HG02870 (cell line): Measurements from ENCODE around the gene INSYN1.

ENCODE experiments used
- ATAC-seq: cut with Tn5 transposase; IDR thresholded peaks from one replicate; pipeline ENCODE4 v1.9.1; 2021; ENCODE audit warnings: mild to moderate bottlenecking, moderate library complexity; ENCODE audit not compliant: unreplicated experiment

INSYN1 gene

GRCh38 chr15:73779974-73780373 lies 26.8 kb upstream of the INSYN1 start:
- ATAC-seq = no peak

GRCh38 chr15:73777741-73778140 lies 24.6 kb upstream of the INSYN1 start:
- no peak for ATAC-seq

DNA sequence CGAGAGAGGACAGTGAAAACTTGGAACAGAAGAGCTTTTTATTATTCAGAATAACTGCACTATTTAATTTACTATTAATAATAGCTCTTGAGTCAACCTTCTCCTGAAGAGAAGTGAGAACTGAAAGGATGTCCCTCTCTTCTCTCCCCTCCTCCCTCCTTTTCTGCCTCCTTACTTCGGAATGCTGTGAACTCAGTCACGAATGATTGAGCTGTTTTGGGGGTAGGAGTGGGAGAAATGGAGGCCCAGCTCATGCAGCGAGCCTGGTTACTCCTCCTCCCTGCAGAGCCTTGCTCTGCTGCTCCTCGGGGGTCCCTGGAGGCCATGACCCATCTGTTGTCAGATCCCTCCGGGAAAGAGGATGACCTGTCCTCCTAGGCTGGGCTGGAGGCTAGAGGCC lies 20.3 kb upstream of the INSYN1 start:
- ATAC-seq = no peak

DNA sequence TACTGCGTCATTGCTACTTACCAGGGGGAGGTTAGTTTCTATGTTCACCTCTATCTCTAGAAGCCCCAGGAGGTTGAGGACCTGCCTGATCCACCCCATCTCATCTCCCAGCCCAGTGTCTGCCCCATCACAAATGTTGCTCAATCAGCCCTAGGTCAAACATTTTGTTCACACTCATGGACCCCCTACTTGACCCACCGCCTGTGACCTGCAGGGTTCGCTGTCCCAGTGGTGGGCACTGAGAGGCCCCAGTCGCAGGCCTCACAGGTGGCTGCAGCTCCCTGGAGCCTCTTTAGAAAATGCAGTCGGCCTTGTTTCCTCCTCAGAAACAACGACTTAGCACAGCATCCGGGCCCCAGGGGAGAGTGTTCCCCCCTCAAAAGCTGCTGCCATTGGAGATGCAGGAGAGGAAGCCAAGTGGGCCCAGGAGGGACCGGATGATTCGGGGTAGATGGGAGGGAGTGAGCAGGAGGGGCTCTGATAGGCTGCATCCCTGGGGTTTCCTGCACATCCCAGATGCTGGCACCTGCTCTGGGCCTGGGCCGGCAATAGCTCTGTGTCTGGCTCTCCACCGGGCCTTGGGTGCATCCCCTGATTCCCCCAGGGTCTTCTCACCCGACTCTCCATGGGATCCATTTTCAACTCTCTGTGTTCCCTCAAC lies 18.4 kb upstream of the INSYN1 start:
- ATAC-seq = no peak

- no peak for ATAC-seq
These were observed 16.9 kb upstream of the INSYN1 start for GRCh38 chr15:73770050-73770449.

GRCh38 chr15:73767806-73768501 lies 14.8 kb upstream of the INSYN1 start:
- no peak for ATAC-seq

GRCh38 chr15:73766598-73766997 lies 13.4 kb upstream of the INSYN1 start:
- no peak for ATAC-seq

- no peak for ATAC-seq
These were observed 12.6 kb upstream of the INSYN1 start for GRCh38 chr15:73765778-73766177.

GRCh38 chr15:73763931-73764330 lies 10.8 kb upstream of the INSYN1 start:
- ATAC-seq = no peak

GRCh38 chr15:73760330-73761329 lies 7.5 kb upstream of the INSYN1 start:
- no peak for ATAC-seq

GRCh38 chr15:73758461-73758860 lies 5.3 kb upstream of the INSYN1 start:
- no peak for ATAC-seq

GRCh38 chr15:73757571-73757970 lies 4.4 kb upstream of the INSYN1 start:
- no peak for ATAC-seq

GRCh38 chr15:73756947-73757513 lies 3.9 kb upstream of the INSYN1 start:
- no peak for ATAC-seq

DNA sequence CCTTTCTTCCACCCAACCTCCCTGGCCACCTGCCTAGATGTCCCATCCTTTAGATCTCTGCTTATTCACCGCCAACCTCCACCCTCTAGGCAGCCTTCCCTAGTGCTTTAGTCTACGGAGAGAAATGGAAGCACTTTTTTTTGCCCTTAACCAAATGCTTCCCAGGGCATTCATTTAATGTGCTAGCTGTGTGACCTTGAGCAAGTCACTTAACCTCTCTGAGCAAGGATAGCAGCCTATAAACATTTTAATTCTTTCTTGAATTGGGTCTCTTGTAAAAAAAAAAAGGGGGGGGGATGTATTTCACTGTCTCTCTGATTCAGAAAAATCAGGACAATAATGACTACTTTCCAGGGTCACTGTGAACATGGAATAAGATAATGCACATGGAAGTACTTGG lies 3.2 kb upstream of the INSYN1 start:
- ATAC-seq = no peak

DNA sequence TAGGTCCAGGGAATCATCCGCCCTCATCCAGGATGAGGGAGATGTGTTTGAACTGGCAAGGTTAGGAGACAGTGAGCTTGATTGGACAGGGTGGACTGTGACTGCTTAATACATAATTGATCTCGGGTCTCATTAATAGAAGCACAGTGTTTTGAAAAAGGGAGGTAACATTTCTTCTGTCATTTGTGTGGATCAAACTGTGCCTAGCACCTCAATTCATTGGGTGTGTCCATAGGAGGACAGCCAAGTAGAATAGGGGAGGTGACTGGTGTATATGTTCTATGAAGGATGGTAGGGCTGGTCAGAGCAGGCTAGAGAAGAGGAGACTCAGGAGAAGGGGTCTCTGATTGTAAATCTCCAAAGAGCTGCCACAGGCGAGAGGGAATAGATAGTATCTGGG lies 2.8 kb upstream of the INSYN1 start:
- ATAC-seq = no peak

DNA sequence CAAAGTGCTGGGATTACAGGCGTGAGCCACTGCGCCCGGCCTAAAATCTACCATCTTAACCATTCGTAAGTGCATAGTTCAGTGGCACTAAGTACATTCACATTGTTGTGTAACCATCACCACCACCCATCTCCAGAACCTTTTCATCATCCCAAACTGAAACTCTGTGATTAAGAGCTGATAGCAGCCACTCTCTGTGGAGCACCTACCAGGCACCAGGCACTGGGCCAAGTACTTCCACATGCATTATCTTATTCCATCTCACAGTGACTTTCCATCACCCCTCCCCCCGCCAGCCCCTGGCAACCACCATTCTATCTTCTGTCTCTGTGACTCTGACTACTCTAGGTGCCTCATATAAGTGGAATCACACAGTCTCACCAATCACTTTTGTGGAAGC lies 2.3 kb upstream of the INSYN1 start:
- ATAC-seq = no peak

DNA sequence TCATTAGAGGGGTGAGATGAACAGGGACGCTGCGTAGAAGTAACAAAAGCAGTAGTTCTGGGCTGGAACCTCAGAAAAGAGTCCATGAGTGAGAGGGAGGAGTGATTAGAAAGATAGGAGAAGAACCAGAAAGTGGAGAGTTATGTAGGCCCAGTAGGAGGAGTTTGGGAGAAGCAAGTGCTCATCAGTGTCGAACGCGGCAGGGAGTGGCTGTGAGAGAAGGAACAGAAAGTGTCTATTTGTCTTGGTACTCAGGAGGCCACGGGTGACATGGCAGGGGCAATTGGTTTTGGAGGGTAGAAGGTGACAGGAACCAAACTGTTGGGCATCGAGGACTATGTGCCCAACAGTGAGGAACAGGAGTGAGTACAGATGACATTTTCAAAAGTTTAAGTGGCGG lies 1.3 kb upstream of the INSYN1 start:
- ATAC-seq = no peak

GRCh38 chr15:73752806-73753193 lies 351 bp downstream of the INSYN1 start:
- no peak for ATAC-seq

DNA sequence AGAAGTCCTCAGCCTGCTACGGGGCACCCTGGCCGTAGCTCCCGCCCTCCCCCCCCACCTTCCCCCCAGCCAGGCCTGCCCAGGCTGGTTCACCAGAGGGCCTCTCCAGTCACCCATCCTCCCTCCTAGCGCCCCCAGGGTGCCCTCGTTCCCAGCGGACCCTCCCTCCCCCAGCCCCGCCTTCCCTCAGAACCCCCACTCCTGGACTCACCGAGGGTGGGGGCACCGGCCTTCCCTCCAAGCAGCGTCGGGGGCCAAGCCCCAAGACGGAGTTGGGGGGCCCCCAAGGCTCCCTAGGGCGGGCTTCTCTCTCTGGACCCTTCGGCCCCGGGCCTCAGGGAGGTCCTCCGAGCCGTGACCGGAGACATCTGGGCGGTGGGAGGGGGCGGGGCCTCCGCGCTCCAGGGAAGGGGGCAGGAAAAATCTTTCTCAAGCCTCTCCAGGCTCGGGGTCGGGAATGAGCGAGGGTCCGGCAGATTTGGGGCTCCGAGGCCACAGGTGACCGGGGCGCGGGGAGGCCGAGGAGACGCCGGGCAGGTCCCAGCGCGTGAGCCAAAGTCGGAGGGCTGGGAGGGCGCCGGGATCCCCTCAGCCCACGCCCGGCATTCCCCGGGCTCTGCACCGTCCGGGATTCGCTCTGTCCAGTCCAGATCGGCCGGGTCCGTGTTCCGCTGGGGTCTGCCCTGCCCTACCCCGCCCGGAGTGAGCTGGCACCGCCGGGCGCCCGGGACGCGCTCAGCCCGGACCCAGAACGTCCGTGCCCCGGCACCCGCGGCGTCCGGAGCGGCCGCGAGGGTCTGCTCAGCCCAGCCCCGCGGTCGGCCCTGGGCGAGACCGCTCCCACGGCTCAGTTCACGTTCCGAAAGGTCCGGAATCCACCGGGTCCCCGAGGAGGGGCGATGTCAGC lies 999 bp downstream of the INSYN1 start:
- ATAC-seq = no peak

DNA sequence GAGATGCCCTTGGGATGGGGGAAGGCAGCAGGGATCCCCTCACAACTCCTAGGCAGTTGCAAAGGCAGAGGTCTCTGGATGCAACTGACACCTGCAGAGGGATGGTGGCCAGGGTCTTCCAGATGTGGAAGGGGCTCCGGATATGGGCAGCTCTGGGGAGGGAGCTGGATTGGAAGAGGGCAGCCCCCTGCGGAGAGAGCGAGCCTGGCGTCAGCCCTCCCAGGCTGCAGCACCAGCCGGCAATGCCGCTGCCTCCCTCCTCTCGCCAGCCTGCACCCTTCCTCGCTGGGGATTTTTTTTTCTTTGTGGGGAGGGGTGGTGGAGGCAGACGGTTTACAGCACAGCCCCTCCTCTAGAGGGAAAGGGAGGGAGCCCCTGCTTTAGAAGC lies 1.6 kb downstream of the INSYN1 start:
- ATAC-seq = no peak
